ENCODE data around the gene PEX14.

GRCh38 chr1:10648689-10649516, 174.2 kb downstream of the PEX14 start:
- no peak for TF ChIP-seq JUND (IDR thresholded peaks at IDR 0.05; ENCODE audit: low read depth, low read length)
- no peak for TF ChIP-seq EP300 (IDR thresholded peaks at IDR 0.05; ENCODE audit: borderline replicate concordance in 1 of 2, control insufficient read depth in 1 of 2, low read depth in 2 of 2, low read length in 2 of 2)
- no peak for TF ChIP-seq RAD21 (IDR thresholded peaks at IDR 0.05; ENCODE audit: insufficient read depth, low read depth, low read length)
- TF ChIP-seq POLR2A (IDR thresholded peaks at IDR 0.05; ENCODE audit: low read depth, low read length) = no peak
- no peak for TF ChIP-seq MYC (IDR thresholded peaks at IDR 0.05; ENCODE audit: insufficient read depth, insufficient read length, insufficient replicate concordance, low read length, severe bottlenecking)
- TF ChIP-seq REST (IDR thresholded peaks at IDR 0.05; ENCODE audit: low read depth, low read length) = peak; percentile 45; the same call in 1 of the 2 replicates
- TF ChIP-seq CHD2 (IDR thresholded peaks at IDR 0.05; ENCODE audit: borderline replicate concordance, low read depth, low read length) = no peak
- no peak for TF ChIP-seq ATF3 (IDR thresholded peaks at IDR 0.05; ENCODE audit: borderline replicate concordance, extremely low read depth, low read depth, low read length)
- no peak for TF ChIP-seq SMC3 (IDR thresholded peaks at IDR 0.05; ENCODE audit: borderline replicate concordance, low read length)
- no peak for TF ChIP-seq JUNB (IDR thresholded peaks at IDR 0.05)
- no peak for TF ChIP-seq CTCF (IDR thresholded peaks at IDR 0.05 in 2 of 3, conservative IDR thresholded peaks at IDR 0.05 in 1 of 3; ENCODE audit: control insufficient read depth in 2 of 3, extremely low read depth in 1 of 3, insufficient read depth in 1 of 3, low read depth in 3 of 3, low read length in 3 of 3)
